Measurements from ENCODE around the gene WWOX. TPM values are rescaled to one million over a fixed set of nuclear protein-coding genes. Genes with fewer than 3 reads are reported as not detected.

The WWOX gene
- total and polyA plus RNA-seq, 2 donors (not counting 3 experiments of a cell fraction or from before 2014, with no cell fraction given), result 6.2 to 12.5 TPM

- no peaks in the 10 kb centered on the region for H4K20me1 ChIP-seq (replicated peaks; ENCODE audit: control insufficient read depth, extremely low read depth, insufficient read depth, low read length)
- H3K9me3 ChIP-seq (replicated peaks; ENCODE audit: control insufficient read depth, insufficient read depth, low read length), result no peaks in the 10 kb centered on the region
- FAIRE-seq (no peak), DNase-seq (ENCODE audit: low read depth, low spot score) (no peak)
- POLR2A ChIA-PET, result no interaction called here
- intact Hi-C loops (cut with micrococcal nuclease), result no loop called here
- H3K9me1 ChIP-seq (replicated peaks; ENCODE audit: control insufficient read depth, extremely low read depth, insufficient read depth, low read length), result no peaks in the 10 kb centered on the region
- H3K79me2 ChIP-seq (ENCODE audit: control insufficient read depth, insufficient read depth, low read length), result no peaks in the 10 kb centered on the region
- dilution Hi-C loops (cut with MboI; ENCODE audit: extremely low pct_ligation_motif_present, low sequenced_read_pairs), result no loop called here
- TF ChIP-seq GATA2 (IDR thresholded peaks at IDR 0.05; ENCODE audit: insufficient read depth, insufficient read length, low read depth, low read length) (no peak), FOS (IDR thresholded peaks at IDR 0.05; ENCODE audit: borderline replicate concordance, insufficient read depth, low read length) (no peak), POLR2A (IDR thresholded peaks at IDR 0.05; ENCODE audit: low read depth, low read length) (no peak), JUN (IDR thresholded peaks at IDR 0.05; ENCODE audit: borderline replicate concordance, insufficient read depth, insufficient read length, low read depth) (no peak), POLR2AphosphoS5 (IDR thresholded peaks at IDR 0.05; ENCODE audit: insufficient read depth, low read depth, low read length) (no peak), MYC (IDR thresholded peaks at IDR 0.05; ENCODE audit: low read depth, low read length) (no peak), EZH2 (IDR thresholded peaks at IDR 0.05; ENCODE audit: borderline replicate concordance, low read depth, low read length, severe bottlenecking) (no peak)
- TF ChIP-seq, protein P1, sequence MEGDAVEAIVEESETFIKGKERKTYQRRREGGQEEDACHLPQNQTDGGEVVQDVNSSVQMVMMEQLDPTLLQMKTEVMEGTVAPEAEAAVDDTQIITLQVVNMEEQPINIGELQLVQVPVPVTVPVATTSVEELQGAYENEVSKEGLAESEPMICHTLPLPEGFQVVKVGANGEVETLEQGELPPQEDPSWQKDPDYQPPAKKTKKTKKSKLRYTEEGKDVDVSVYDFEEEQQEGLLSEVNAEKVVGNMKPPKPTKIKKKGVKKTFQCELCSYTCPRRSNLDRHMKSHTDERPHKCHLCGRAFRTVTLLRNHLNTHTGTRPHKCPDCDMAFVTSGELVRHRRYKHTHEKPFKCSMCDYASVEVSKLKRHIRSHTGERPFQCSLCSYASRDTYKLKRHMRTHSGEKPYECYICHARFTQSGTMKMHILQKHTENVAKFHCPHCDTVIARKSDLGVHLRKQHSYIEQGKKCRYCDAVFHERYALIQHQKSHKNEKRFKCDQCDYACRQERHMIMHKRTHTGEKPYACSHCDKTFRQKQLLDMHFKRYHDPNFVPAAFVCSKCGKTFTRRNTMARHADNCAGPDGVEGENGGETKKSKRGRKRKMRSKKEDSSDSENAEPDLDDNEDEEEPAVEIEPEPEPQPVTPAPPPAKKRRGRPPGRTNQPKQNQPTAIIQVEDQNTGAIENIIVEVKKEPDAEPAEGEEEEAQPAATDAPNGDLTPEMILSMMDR (IDR thresholded peaks at IDR 0.05; ENCODE audit: extremely low read depth in 1 of 2, insufficient read depth in 1 of 2, low read depth in 1 of 2, low read length in 2 of 2), result no peak
- TF ChIP-seq, protein P2, sequence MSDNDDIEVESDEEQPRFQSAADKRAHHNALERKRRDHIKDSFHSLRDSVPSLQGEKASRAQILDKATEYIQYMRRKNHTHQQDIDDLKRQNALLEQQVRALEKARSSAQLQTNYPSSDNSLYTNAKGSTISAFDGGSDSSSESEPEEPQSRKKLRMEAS (IDR thresholded peaks at IDR 0.05; ENCODE audit: insufficient read depth, insufficient read length), result no peak
- H3K4me1 ChIP-seq (ENCODE audit: control insufficient read depth, extremely low read depth, insufficient read depth, low read length), result no peaks in the 10 kb centered on the region
- H3K27ac ChIP-seq (ENCODE audit: insufficient read depth, low read depth, low read length), result no peak overlapping the region
- H3K4me3 ChIP-seq (replicated peaks in 1 of 3; ENCODE audit: insufficient read depth in 1 of 3, low read depth in 1 of 3, low read length in 3 of 3), result no peak overlapping the region
- CTCF ChIA-PET, result no interaction called here
- H2AFZ ChIP-seq (ENCODE audit: low read depth, low read length), result no peak overlapping the region
- no peaks in the 10 kb centered on the region for H3K36me3 ChIP-seq (ENCODE audit: control insufficient read depth in 2 of 2, extremely low read depth in 1 of 2, insufficient read depth in 2 of 2, low read length in 2 of 2)
- no peak overlapping the region for H3K4me2 ChIP-seq (ENCODE audit: insufficient read depth, low read length)
- H3K9ac ChIP-seq (replicated peaks; ENCODE audit: extremely low read depth, insufficient read depth, low read length), result no peak overlapping the region
- BruUV-seq (replicated peaks), result no TSS peak
- H3K27me3 ChIP-seq (ENCODE audit: control insufficient read depth in 2 of 2, insufficient read depth in 2 of 2, low read length in 2 of 2), result no peaks in the 10 kb centered on the region
Observed at GRCh38 chr16:78249832-78250231, 150.4 kb downstream of the WWOX start.
